DND-41 (cell line): ENCODE data around the gene UBXN1.

Experiments used
- ATAC-seq: fragments of 200-7000 bp; cut with Tn5 transposase; 3 replicates; pipeline ENCODE4 v1.9.1; 2021; ENCODE audit warnings: low read depth; ENCODE audit not compliant: insufficient read depth
- DNase-seq: peaks from one replicate; pipeline ENCODE4 v3.0.0-alpha.2; 2020
- H2AFZ ChIP-seq: 2 replicates; pipeline ENCODE4 v1.6.0; 2012; ENCODE audit warnings: low read depth, low read length
- H3K27ac ChIP-seq: 2 replicates; pipeline ENCODE4 v1.5.1; 2012; ENCODE audit warnings: low read length, inconsistent platforms
- H3K27me3 ChIP-seq: fragments of 200-600 bp; sonication (generic); 2 replicates; pipeline ENCODE4 v1.6.0; 2012; ENCODE audit warnings: low read length, mild to moderate bottlenecking, inconsistent platforms; ENCODE audit not compliant: insufficient read depth, poor library complexity
- H3K36me3 ChIP-seq: 2 replicates; pipeline ENCODE4 v1.5.1; 2012; ENCODE audit warnings: low read length, inconsistent platforms; ENCODE audit not compliant: insufficient read depth
- H3K4me1 ChIP-seq: 2 replicates; pipeline ENCODE4 v1.5.1; 2012; ENCODE audit warnings: mild to moderate bottlenecking, low read length; ENCODE audit not compliant: insufficient read depth
- H3K4me2 ChIP-seq: 2 replicates; pipeline ENCODE4 v1.6.0; 2012; ENCODE audit warnings: mild to moderate bottlenecking, moderate library complexity, low read length, inconsistent platforms; ENCODE audit not compliant: insufficient read depth
- H3K4me3 ChIP-seq, 2 experiments: fragments of 200-600 bp in 1 of 2; shearing (Covaris generic) in 1 of 2; 2 replicates each; pipeline ENCODE4 v1.5.1; 2012 to 2016; ENCODE audit warnings: inconsistent platforms in 2 of 2, low read length in 2 of 2, mild to moderate bottlenecking in 2 of 2, low read depth in 1 of 2, moderate library complexity in 1 of 2
- H3K79me2 ChIP-seq: 2 replicates; pipeline ENCODE4 v1.6.0; 2012; ENCODE audit warnings: low read length, inconsistent platforms; ENCODE audit not compliant: insufficient read depth
- H3K9ac ChIP-seq: 2 replicates; pipeline ENCODE4 v1.6.0; 2012; ENCODE audit warnings: low read depth, mild to moderate bottlenecking, inconsistent platforms, low read length, moderate library complexity
- H3K9me3 ChIP-seq: 2 replicates; pipeline ENCODE4 v1.5.1; 2012; ENCODE audit warnings: low read length, moderate library complexity, mild to moderate bottlenecking, inconsistent platforms; ENCODE audit not compliant: insufficient read depth, severe bottlenecking
- H4K20me1 ChIP-seq: 2 replicates; pipeline ENCODE4 v1.6.0; 2012; ENCODE audit warnings: low read length; ENCODE audit not compliant: insufficient read depth
- CTCF ChIP-seq: IDR thresholded peaks from 2 replicates; pipeline ENCODE4 v1.5.1; 2012; ENCODE audit warnings: borderline replicate concordance, low read length, moderate library complexity, mild to moderate bottlenecking; ENCODE audit not compliant: poor library complexity, severe bottlenecking; ENCODE audit errors: extremely low read depth
- EZH2 ChIP-seq: IDR thresholded peaks from 3 replicates; pipeline ENCODE4 v1.6.1; 2012; ENCODE audit warnings: borderline replicate concordance, low read depth, mild to moderate bottlenecking, moderate library complexity, low read length, inconsistent platforms; ENCODE audit not compliant: severe bottlenecking

The UBXN1 gene

GRCh38 chr11:62665075-62665598, 13.7 kb downstream of the UBXN1 start, which contains the start of the genes C11orf98 and CSKMT:
TSS of gene C11orf98 (minus strand) at chr11:62665210. CDS start at chr11:62665169, 41 bp downstream.
TSS of gene CSKMT (plus strand) at chr11:62665312. CDS start at chr11:62665880, 568 bp downstream.
- ATAC-seq = peak; percentile 84

GRCh38 chr11:62664405-62665074, 14.3 kb downstream of the UBXN1 start:
- Histone ChIP-seq H3K27me3 (no peaks in the 10 kb centered on the region), H3K9me3 (no peaks in the 10 kb centered on the region), H3K4me2 (peak overlapping the region; percentile 86), H3K79me2 (peaks cover 54% of the 10 kb centered on the region), H3K27ac (peak overlapping the region; percentile 83), H3K9ac (peak overlapping the region; percentile 76), H3K4me1 (peaks cover 42% of the 10 kb centered on the region), H3K36me3 (peaks cover 34% of the 10 kb centered on the region), H4K20me1 (peaks cover 10% of the 10 kb centered on the region), H2AFZ (peak overlapping the region; percentile 67), H3K4me3 (peak overlapping the region; percentile 58 to 72)
- ATAC-seq (peak; percentile 63), DNase-seq (peak; percentile 73)
- TF ChIP-seq CTCF = no peak
- TF ChIP-seq EZH2 = no peak

More at GRCh38 chr11:62665075-62665598, 13.7 kb downstream of the UBXN1 start, which contains the start of the genes C11orf98 and CSKMT:
- no peaks in the 10 kb centered on the region for H3K9me3 ChIP-seq
- peaks cover 59% of the 10 kb centered on the region for H3K79me2 ChIP-seq
- no peak for TF ChIP-seq CTCF
- no peak for TF ChIP-seq EZH2
- peak within 1 kb of the TSS; percentile 76 for H3K9ac ChIP-seq
- peak within 1 kb of the TSS; percentile 77 for H2AFZ ChIP-seq
- peak within 1 kb of the TSS; percentile 89 for H3K27ac ChIP-seq
- peaks cover 48% of the 10 kb centered on the region for H3K4me1 ChIP-seq
- peak within 1 kb of the TSS; percentile 58 to 72 for H3K4me3 ChIP-seq
- peak within 1 kb of the TSS; percentile 86 for H3K4me2 ChIP-seq
- no peaks in the 10 kb centered on the region for H3K27me3 ChIP-seq
- peak; percentile 98 for DNase-seq
- H3K36me3 ChIP-seq = peaks cover 40% of the 10 kb centered on the region
- H4K20me1 ChIP-seq = peaks cover 10% of the 10 kb centered on the region

- Histone ChIP-seq H3K27me3 (no peaks in the 10 kb centered on the region), H3K9ac (0 out of 2 replicates have a peak overlapping the region, but pooled peaks have one; percentile 16), H3K27ac (no peak overlapping the region), H3K36me3 (no peaks in the 10 kb centered on the region; the same call in 1 of the 2 replicates), H3K4me1 (peaks cover 19% of the 10 kb centered on the region), H3K79me2 (peaks cover 12% of the 10 kb centered on the region), H3K4me3 (no peak overlapping the region), H2AFZ (peak overlapping the region; percentile 25; the same call in 1 of the 2 replicates), H3K9me3 (no peaks in the 10 kb centered on the region), H3K4me2 (no peak overlapping the region), H4K20me1 (no peaks in the 10 kb centered on the region)
- TF ChIP-seq CTCF = no peak
- TF ChIP-seq EZH2 = no peak
- ATAC-seq (no peak), DNase-seq (no peak)
Observed at GRCh38 chr11:62656796-62657429, 22.0 kb downstream of the UBXN1 start.
